Right ventricle myocardium superior (tissue), 1 donor: ENCODE results near the gene CARD9. TPM values are rescaled to one million over a fixed set of nuclear protein-coding genes. Genes with fewer than 3 reads are reported as not detected.

ENCODE experiments used
- ATAC-seq: fragments of 200-7000 bp; cut with Tn5 transposase; one replicate; pipeline ENCODE4 v1.9.1; 2020; ENCODE audit warnings: mild to moderate bottlenecking; ENCODE audit not compliant: poor library complexity
- DNase-seq: peaks from one replicate; pipeline ENCODE4 v3.0.0-alpha.2; 2020
- intact Hi-C: fragments of 100-400 bp; cut with DNase I; formaldehyde crosslinking; loops from one replicate; pipeline ENCODE4 v1.11.2; 2022
- total RNA-seq: library from RNA; stranded (reverse); fragmentation: NEBNext Ultra II Directional; extraction: Animal tissue kit (Norgen Biotek cat#: 25700); gene quantifications from one replicate; pipeline ENCODE4 v1.2.1, GENCODE V29; 2021
- donor health status: DM: no; HTN: yes; CAD: no; lungs with severe emphysema.

Gene CARD9
- total RNA-seq, 1 donor from 2014 or later = 0.78 TPM

DNA sequence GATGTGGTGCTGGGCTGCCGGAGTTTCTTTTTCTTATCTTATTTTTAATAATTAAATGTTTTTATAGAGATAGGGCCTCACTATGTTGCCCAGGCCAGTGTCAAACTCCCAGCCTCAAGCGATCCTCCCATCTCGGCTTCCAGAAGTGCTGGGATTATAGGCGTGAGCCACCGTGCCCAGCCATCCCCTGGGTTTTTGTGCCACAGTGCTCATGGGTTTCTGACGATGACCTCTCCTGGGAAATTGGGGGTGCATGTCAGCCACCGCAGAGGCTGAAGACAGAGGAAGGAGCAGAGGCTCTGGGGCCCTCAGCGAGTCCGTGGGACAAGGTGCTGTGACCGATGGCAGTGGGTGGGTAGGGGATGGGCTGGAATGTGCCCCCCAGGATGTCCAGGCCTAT is 31.7 kb downstream of the CARD9 start:
- ATAC-seq = no peak
- intact Hi-C loops = no loop called here
- no peak for DNase-seq

DNA sequence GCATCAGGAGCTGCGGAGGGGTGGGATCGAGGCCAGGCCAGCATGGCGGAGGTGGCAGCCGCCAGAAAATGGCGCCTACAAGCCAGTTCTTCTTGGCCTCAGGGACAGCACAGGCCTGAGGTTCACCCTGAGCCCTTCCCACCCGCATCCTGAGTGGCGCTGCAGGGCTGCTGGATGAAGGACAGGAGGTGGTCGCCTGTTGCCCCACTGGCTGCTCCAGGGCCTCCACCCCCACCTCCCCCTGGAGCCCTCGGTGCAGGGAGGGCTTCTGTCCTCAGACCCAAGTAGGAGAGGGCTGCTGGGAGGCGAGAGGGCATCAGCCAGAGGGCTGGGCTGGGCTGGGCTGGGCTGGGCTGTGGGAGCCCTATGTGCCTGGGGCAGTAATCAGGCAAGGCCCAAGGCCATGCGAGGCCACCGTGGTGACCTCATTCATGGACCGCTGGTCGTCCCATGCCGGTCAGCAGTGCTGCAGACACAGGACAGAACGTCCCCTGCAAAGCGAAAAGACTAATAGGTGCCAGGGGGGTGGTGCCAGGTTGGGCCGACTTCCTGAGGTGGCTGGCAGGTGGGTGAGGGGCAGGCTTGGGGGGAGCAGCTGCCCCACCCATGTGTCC is 32.3 kb downstream of the CARD9 start:
- DNase-seq (peak; percentile 84), ATAC-seq (peak; percentile 31)
- intact Hi-C loops = no loop called here

DNA sequence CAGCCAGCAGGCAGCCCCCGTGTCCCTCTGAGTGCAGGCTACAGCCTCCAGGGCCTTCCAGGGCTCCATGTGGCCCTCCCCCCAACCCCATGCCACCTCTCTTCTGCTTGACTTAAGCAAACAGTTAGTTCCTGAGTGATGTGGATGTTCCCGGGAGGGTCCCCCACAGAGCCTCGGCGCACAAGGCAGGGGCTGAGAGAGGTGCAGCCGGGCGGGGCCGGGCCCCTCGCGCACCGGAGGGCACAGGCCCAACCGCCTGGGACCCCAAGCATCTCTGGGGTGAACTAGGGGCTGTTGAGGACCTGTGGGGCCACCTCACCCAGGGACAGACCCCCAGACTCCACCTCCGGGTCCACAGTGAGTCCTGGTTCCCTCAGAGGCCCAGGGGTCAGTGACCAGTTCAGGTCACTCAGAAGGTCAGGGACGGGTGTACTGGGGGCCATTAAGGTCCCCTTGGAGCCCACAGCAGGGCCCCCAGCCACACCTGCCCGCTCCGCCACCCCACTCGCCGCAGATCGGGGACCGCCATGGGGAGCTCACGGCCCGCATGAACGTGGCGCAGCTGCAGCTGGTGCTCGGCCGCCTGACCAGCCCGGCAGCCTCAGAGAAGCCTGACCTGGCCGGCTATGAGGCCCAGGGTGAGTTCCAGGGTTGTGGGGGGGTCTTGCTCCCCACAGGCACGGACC is 33.0 kb downstream of the CARD9 start:
- intact Hi-C loops = no loop called here
- DNase-seq (no peak), ATAC-seq (no peak)

DNA sequence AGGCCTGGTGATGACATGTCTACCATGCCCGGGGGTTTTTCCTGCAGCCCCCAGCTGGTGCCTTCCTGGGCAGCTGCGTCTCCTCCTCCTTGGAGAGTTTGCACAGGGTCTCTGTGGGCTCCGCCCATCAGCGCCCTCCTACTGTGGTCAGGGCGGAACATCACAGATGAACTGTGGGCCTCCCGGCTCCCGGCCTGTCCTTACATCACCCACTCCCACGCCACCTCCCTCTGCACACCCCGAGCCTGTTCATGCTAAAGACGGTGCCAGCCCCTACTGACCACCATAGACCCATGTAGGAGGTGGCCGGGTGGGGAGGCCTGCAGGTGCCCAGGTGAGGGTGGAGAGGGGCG is 33.5 kb downstream of the CARD9 start:
- intact Hi-C loops = no loop called here
- ATAC-seq (no peak), DNase-seq (no peak)

DNA sequence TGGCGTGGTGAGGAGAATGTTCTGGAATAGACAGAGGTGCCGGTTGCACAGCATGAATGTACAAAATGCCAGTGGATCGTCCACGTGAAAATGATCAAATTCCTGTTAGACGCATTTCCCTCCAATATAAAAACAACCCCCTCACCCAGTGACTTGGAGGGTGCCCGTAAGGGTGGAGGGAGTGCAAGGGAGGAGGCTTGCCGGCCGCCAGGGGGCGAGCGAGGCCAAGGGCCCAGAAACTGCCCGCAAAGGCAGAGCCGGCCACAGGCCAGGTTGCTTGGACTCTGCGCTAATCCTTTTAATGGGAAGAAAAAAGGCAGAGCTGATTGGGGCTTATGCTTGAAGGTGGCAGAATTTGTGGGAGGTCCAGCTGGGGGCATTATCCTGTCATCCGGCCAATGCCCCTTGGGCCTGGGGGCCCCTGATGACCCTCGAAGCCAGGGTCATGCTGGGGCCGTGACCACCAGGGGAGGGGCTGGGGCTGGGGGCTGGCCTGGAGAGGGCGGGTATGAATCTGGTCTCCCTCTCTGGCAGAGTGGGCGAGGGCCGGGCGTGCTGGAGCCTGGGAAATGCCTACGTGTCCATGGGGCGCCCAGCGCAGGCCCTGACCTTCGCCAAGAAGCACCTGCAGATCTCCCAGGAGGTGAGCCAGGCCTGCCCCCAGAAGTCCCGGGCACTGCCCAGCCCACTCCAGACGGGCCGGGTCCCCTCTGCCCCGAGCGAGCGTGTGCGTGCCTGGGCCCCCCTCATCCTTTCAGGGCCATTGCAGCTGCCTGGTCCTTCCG is 34.1 kb downstream of the CARD9 start:
- ATAC-seq (peak; percentile 24), DNase-seq (peak; percentile 87)
- intact Hi-C loops = no loop called here

DNA sequence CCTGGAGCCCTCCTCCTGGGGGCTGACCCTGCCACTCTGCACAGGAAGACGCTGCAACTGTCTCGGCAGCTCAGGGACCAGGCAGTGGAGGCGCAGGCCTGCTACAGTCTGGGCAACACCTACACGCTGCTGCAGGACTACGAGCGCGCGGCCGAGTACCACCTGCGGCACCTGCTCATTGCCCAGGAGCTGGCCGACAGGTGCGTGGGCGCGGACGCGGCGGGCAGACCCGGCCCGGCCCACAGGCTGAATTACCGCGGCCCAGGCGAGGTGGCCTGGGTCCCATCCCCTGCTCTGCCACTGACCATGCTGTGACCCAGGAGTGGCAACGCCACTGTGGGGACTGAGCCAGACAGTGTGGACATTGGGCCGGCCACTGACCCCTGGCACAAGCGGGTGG is 35.0 kb downstream of the CARD9 start:
- ATAC-seq = no peak
- intact Hi-C loops = no loop called here
- no peak for DNase-seq

DNA sequence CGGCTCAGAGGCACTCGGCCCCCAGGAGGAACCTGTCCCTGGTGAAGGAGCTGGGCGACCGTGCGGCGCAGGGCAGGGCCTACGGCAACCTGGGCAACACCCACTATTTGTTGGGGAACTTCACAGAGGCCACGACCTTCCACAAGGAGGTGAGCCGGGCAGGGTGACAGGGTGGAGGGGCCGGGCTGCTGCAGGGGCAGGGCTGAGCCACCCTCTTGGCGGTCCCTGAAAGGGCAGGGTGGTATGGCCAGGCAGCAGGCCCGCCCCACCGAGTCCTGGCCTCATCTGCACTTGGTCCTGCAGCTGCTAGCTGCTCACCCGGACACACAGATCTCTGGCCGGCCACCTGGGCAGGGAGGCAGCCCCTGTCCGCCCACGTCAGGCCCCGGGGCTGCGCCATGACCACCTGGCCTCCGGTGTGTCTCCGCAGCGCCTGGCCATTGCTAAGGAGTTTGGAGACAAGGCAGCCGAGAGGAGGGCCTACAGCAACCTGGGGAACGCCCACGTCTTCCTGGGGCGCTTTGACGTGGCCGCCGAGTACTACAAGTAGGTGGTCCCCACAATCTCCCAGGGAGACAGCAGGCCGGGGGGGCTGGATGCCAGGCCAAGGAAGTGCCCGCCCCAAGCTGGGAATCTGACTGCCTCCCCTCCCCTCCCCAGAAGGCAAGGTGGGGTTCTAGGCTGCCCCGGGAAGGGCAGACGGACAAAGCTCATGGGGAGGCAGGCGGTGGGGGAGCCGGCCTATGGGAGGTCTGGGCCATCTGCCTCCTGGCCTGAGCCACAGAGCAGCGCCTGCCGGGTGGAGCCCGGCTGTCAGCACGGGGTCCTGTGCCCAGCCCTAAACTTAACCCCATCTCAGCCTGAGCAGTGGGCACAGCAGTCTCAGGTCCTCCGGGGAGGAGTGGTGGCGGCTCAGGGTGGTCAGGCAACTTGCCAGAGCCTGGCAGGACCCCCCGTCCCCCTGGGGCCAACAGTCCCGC is 35.8 kb downstream of the CARD9 start:
- intact Hi-C loops = no loop called here
- DNase-seq (no peak), ATAC-seq (no peak)

DNA sequence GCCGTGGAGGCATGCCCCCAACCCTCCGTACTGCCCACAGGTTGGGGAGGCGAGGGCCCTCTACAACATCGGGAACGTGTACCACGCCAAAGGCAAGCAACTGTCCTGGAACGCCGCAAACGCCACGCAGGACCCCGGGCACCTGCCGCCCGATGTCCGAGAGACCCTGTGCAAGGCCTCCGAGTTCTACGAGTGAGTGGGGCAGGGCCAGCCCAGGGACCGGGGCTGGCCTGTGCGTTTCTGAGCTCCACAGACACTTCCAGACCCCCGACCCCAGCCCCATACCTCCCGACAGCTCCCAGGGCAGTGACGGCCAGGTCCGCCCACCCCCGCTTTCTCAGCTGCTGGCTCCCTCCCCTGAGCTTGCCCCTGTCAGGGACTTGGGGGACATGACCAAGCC is 36.6 kb downstream of the CARD9 start:
- no peak for DNase-seq
- intact Hi-C loops = no loop called here
- no peak for ATAC-seq

DNA sequence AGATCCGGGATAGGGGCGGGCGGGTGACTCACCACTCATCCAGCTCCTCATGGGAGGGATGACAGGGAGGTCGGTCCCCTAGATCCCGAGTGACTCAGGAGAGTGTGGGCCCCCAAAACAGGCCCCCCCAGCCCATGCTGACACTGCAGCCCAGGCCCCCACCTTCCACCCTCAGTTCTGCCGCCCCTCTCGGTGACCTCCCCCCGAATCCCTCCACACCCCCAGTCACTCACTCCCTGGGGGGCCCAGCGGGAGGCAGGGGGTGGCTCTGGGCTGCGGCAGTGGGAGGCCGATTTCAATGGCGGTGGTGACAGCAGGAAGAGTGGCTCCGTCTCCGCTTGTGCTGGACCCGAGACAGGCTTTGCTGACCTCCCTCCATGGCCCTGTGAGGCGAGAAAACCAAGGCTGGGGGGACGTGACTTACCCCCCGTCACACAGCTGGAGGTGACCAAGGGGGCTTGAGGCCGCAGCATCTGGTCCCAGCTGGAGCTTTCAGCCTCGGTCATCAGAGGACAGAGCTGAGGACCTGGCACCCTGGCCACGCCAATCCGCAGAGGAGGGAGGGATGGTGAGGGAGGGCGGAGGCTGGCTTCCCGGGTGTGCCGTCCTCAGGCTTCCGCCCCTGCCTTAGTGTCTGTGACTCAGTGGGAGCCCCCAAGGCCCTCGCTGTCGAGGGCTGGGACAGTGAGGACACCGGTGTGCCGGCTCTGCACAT is 37.2 kb downstream of the CARD9 start:
- ATAC-seq (no peak), DNase-seq (no peak)
- intact Hi-C loops = no loop called here

DNA sequence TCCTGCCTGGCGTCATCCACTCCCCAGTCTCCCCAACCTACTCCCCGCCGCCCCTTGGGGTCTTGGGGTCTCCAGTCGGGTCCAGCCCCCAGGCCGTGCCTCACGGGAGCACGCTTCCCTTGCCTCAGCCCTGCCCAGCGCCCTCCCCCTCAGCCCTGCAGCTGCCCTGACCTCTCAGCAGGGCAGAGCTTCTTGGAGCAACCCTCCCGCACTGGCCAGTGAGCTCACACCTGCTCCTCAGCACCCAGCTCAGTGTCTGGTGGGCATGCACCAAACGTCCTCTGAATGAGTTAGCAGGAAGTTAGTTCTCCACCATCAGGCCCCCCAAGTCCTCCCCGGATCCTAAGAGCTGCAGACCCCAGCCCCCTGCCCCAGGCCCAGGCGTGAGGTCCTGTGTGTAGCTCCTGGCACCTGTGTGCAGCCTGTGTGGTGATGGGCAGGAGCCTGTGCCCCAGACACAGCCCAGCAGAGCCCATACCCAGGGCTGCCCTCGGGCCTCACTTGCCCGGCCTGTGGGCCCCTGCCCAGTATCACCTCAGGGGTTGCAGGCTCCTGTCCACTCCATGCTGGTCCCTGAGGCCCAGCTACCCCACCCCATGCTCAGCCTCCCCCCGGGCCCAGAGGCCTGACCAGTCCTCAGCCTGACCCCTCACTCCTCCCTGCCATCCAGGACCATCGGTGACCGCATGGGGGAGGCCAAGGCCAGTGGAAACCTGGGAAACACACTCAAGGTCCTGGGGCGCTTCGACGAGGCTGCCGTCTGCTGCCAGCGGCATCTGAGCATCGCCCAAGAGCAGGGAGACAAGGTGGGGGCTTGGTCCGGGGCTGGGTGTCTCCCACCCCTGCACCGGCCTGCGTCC is 37.9 kb downstream of the CARD9 start:
- ATAC-seq (no peak), DNase-seq (no peak)
- intact Hi-C loops = no loop called here

DNA sequence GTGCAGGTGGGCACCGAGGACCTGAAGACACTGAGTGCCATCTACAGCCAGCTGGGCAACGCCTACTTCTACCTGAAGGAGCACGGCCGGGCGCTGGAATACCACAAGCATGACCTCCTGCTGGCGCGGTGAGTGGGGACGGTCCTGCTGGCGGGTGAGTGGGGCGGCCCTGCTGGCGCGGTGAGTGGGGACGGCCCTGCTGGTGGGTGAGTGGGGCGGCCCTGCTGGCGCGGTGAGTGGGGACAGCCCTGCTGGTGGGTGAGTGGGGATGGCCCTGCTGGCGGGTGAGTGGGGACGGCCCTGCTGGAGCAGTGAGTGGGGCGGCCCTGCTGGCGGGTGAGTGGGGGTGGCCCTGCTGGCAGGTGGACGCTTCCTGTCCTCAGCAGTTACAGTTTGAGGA is 38.9 kb downstream of the CARD9 start:
- DNase-seq = no peak
- no peak for ATAC-seq
- intact Hi-C loops = no loop called here

DNA sequence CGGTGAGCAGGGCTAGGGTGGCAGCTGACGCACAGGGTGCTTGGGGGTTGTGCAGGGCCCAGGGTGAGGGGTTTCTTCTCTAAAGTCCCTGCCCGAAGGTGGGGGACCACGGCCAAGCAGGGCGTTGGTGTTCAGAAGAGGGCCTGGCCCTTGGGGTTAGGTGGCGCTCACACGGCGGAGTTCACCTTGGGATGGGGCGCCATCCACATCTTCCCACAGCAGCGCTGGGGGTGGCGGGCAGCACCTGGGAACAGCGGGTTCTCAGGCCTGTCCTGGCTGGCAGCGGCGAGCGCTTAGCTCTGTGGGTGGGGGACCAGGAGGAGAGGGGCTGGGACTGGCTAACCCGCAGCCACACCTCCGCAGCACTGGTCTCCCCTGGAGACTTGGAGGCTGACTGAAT is 40.0 kb downstream of the CARD9 start:
- intact Hi-C loops = no loop called here
- no peak for ATAC-seq
- DNase-seq = no peak

DNA sequence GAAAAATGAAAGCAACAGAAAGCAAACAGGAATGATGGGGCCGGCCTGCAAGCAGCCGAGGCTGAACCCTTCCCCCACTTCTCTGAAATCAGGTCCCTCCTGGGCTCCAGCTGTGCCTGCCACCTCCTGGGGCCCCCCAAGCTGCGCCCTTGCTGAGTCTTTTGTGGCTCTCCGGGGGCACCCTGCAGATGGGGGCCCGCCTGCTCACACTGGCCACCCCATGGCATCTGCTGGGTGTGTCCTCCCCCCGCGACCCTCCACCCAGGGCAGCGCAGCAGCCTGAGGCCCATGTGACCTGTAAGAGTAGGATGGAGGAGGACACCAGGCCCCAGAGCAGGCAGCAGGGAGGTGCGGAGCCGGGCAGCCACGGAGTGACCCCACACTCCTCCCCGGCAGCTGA is 40.4 kb downstream of the CARD9 start:
- intact Hi-C loops = no loop called here
- ATAC-seq (no peak), DNase-seq (no peak)

DNA sequence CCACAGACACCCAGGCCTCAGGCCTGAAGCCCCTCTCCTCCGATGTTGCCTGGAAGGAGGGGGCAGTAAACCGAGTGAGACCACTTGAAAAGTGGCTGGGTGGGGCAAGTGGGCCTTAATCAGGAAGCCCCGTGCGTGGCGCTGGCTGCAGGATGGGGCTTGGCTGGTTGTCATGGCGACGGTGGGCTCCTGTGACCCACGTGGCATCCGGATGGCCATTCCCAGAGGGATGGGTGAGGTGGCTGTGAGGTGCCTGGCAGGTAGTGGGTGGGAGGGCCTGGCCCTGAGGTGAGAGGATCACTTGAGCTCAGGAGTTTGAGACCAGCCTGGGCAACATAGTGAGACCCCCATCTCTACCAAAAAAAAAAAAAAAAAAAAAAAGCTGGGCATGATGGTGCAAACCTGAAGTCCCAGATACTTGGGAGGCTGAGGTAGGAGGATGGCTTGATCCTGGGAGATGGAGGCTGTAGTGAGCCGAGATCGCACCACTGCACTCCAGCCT is 40.9 kb downstream of the CARD9 start:
- no peak for DNase-seq
- intact Hi-C loops = no loop called here
- ATAC-seq = no peak

DNA sequence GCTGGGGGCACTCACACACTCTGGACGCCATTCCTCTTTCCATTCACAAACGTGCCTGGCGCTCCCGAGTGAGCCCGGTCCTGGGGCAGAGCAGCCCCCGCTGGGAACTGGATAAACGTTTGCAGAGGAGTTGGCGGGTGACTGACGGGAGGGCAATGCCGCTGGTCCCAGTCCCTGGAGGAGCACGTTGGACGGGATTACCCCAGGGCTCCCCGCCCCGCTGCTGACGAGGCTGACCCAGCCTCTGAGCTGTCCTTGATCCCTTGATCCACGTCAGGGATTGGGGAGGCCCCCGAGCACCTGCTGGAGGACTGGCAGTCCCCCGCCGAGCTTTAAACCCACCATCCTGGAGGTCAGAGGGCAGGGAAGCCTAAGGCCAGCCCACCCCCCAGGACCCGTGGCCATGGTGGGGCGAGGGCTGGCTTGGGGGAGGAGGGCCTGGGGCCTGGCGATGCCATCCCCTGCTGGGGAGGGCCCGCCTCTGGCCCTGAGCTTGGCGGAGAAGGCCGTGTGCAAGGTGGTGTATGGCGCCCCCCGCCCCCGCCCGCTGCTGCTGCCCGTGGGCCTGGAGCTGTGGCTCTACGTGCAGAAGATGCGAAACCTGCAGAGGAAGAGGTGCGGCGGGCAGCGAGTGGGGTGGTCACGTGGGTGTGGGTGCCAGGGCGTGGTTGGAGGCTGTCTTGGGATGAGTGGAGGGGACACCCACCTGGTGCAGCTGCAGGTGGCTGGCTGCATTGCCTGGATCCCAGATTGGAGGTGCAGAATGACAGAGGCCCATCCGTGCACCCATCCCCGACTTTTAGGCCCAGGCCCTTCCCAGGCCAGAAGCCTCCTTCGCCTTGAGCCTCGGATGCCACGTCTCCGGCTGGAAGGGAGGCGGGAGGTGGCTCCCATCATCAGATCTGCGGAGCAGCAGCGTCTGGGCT is 41.6 kb downstream of the CARD9 start:
- no peak for ATAC-seq
- no peak for DNase-seq
- intact Hi-C loops = no loop called here

DNA sequence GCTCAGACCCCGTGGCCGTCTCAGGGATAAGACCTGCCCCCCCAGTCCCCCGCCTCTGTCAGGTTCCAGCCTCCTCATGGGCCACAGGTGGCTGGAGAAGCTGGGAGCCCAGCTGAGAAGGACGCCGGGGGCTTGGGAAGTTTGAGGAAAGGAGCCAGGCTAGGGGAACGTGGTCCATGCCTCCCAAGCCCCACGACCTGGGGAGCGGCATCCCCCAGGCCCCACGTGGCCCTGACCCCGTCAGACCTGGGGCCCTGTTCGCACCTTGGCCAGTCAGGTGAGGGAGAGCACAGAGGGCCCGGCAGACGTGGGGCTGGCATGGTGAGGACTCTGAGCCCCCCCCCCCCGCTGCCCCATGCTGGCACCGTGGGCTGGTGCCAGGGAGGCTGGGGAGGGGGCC is 42.4 kb downstream of the CARD9 start:
- intact Hi-C loops = no loop called here
- DNase-seq = no peak
- ATAC-seq = no peak
